Astrocyte (in vitro differentiated cells and primary cell): Measurements from ENCODE around the gene STX16. TPM values are rescaled to one million over a fixed set of nuclear protein-coding genes. Genes with fewer than 3 reads are reported as not detected.

Experiments used
- DNase-seq: peaks from one replicate; pipeline ENCODE4 v3.0.0-alpha.2; 2010; ENCODE audit warnings: low read depth
- FAIRE-seq: peaks from 2 replicates; lab custom pipeline; 2011; peaks lifted over from hg19 to GRCh38; lab: Jason Lieb, UNC
- H2AFZ ChIP-seq: 2 replicates; pipeline ENCODE4 v1.6.0; 2012; ENCODE audit warnings: low read depth, low read length, inconsistent platforms
- H3K27ac ChIP-seq: 2 replicates; pipeline ENCODE4 v1.5.1; 2011; ENCODE audit warnings: low read depth, low read length, inconsistent platforms
- H3K27me3 ChIP-seq: 2 replicates; pipeline ENCODE4 v1.6.0; 2011; ENCODE audit warnings: low read length, inconsistent platforms; ENCODE audit not compliant: insufficient read depth
- H3K36me3 ChIP-seq: 2 replicates; pipeline ENCODE4 v1.5.1; 2011; ENCODE audit warnings: low read length, inconsistent platforms; ENCODE audit not compliant: insufficient read depth
- H3K4me1 ChIP-seq: 2 replicates; pipeline ENCODE4 v1.5.1; 2011; ENCODE audit warnings: low read length, inconsistent platforms; ENCODE audit not compliant: insufficient read depth
- H3K4me2 ChIP-seq: 2 replicates; pipeline ENCODE4 v1.6.0; 2012; ENCODE audit warnings: low read length, inconsistent platforms
- H3K4me3 ChIP-seq: 2 replicates; pipeline ENCODE4 v1.5.1; 2011; ENCODE audit warnings: low read depth, mild to moderate bottlenecking, low read length, inconsistent platforms; ENCODE audit not compliant: insufficient read depth
- H3K79me2 ChIP-seq: 2 replicates; pipeline ENCODE4 v1.6.0; 2012; ENCODE audit warnings: mild to moderate bottlenecking, low read length, inconsistent platforms; ENCODE audit not compliant: insufficient read depth
- H3K9ac ChIP-seq: 2 replicates; pipeline ENCODE4 v1.6.0; 2012; ENCODE audit warnings: mild to moderate bottlenecking, low read length, inconsistent platforms
- H3K9me3 ChIP-seq: 2 replicates; pipeline ENCODE4 v1.5.1; 2012; ENCODE audit warnings: low read depth, mild to moderate bottlenecking, low read length, inconsistent platforms; ENCODE audit not compliant: insufficient read depth
- H4K20me1 ChIP-seq: 2 replicates; pipeline ENCODE4 v1.6.0; 2012; ENCODE audit warnings: low read length, inconsistent platforms; ENCODE audit not compliant: insufficient read depth
- H3K27ac Mint-ChIP-seq: one replicate; pipeline ENCODE4 v1.8.0; 2021; ENCODE audit warnings: mild to moderate bottlenecking, mixed read lengths; ENCODE audit not compliant: unreplicated experiment
- H3K27me3 Mint-ChIP-seq: one replicate; pipeline ENCODE4 v1.8.0; 2021; ENCODE audit warnings: low read depth, mixed read lengths; ENCODE audit not compliant: unreplicated experiment
- H3K36me3 Mint-ChIP-seq: one replicate; pipeline ENCODE4 v1.8.0; 2021; ENCODE audit warnings: low read depth, mixed read lengths; ENCODE audit not compliant: unreplicated experiment
- H3K4me1 Mint-ChIP-seq: one replicate; pipeline ENCODE4 v1.8.0; 2021; ENCODE audit warnings: low read depth, mixed read lengths; ENCODE audit not compliant: unreplicated experiment
- H3K4me3 Mint-ChIP-seq: one replicate; pipeline ENCODE4 v1.8.0; 2021; ENCODE audit warnings: mild to moderate bottlenecking, moderate library complexity, mixed read lengths; ENCODE audit not compliant: unreplicated experiment
- H3K9me3 Mint-ChIP-seq: one replicate; pipeline ENCODE4 v1.8.0; 2021; ENCODE audit warnings: mild to moderate bottlenecking, mixed read lengths; ENCODE audit not compliant: unreplicated experiment
- CTCF ChIP-seq: IDR thresholded peaks from 2 replicates; pipeline ENCODE4 v1.5.1; 2011; ENCODE audit warnings: low read depth, mild to moderate bottlenecking, inconsistent platforms, low read length, moderate library complexity; ENCODE audit not compliant: insufficient read depth
- EZH2 ChIP-seq: IDR thresholded peaks from 2 replicates; pipeline ENCODE4 v1.6.1; 2012; ENCODE audit warnings: mild to moderate bottlenecking, low read length, inconsistent platforms; ENCODE audit not compliant: insufficient read depth
- total RNA-seq: library from RNA; stranded (reverse); gene quantifications from 2 replicates; pipeline ENCODE4 v1.2.1, GENCODE V29; 2021

The STX16 gene
- total RNA-seq, 1 donor from 2014 or later: 59.3 TPM

- peaks cover 16% of the 10 kb centered on the region for H3K4me1 Mint-ChIP-seq
- Histone ChIP-seq H3K9ac (no peak overlapping the region), H4K20me1 (no peaks in the 10 kb centered on the region), H3K36me3 (no peaks in the 10 kb centered on the region), H3K4me3 (no peak overlapping the region), H3K79me2 (no peaks in the 10 kb centered on the region), H3K27ac (no peak overlapping the region), H3K4me1 (peaks cover 8% of the 10 kb centered on the region), H2AFZ (no peak overlapping the region), H3K9me3 (no peaks in the 10 kb centered on the region), H3K27me3 (no peaks in the 10 kb centered on the region), H3K4me2 (no peak overlapping the region)
- peaks cover 7% of the 10 kb centered on the region for H3K36me3 Mint-ChIP-seq
- DNase-seq (no peak), FAIRE-seq (no peak)
- H3K27ac Mint-ChIP-seq: no peak overlapping the region
- no peak overlapping the region for H3K4me3 Mint-ChIP-seq
- H3K27me3 Mint-ChIP-seq: no peaks in the 10 kb centered on the region
- TF ChIP-seq EZH2 (no peak), CTCF (no peak)
- no peaks in the 10 kb centered on the region for H3K9me3 Mint-ChIP-seq
Measured at GRCh38 chr20:58685988-58686387, 34.9 kb downstream of the STX16 start.

GRCh38 chr20:58688414-58688813 is 37.3 kb downstream of the STX16 start:
- TF ChIP-seq EZH2: no peak
- no peak for TF ChIP-seq CTCF

GRCh38 chr20:58688840-58689239 is 37.8 kb downstream of the STX16 start:
- H3K79me2 ChIP-seq: peaks cover 7% of the 10 kb centered on the region
- no peak overlapping the region for H3K4me3 ChIP-seq
- H3K4me1 ChIP-seq: peaks cover 8% of the 10 kb centered on the region
- no peaks in the 10 kb centered on the region for H3K36me3 ChIP-seq
- H3K36me3 Mint-ChIP-seq: peaks cover 7% of the 10 kb centered on the region
- H3K4me2 ChIP-seq: no peak overlapping the region
- DNase-seq: no peak
- H2AFZ ChIP-seq: no peak overlapping the region
- TF ChIP-seq CTCF (no peak), EZH2 (no peak)
- H3K27ac ChIP-seq: no peak overlapping the region
- H4K20me1 ChIP-seq: no peaks in the 10 kb centered on the region
- no peak for FAIRE-seq
- no peaks in the 10 kb centered on the region for H3K9me3 Mint-ChIP-seq
- no peaks in the 10 kb centered on the region for H3K27me3 ChIP-seq
- no peak overlapping the region for H3K4me3 Mint-ChIP-seq
- no peak overlapping the region for H3K9ac ChIP-seq
- no peak overlapping the region for H3K27ac Mint-ChIP-seq
- no peaks in the 10 kb centered on the region for H3K9me3 ChIP-seq
- peaks cover 7% of the 10 kb centered on the region for H3K4me1 Mint-ChIP-seq
- H3K27me3 Mint-ChIP-seq: no peaks in the 10 kb centered on the region

More at GRCh38 chr20:58688414-58688813, 37.3 kb downstream of the STX16 start:
- FAIRE-seq (no peak), DNase-seq (no peak)
- no peaks in the 10 kb centered on the region for H3K27me3 ChIP-seq
- no peak overlapping the region for H2AFZ ChIP-seq
- Mint-ChIP-seq H3K36me3 (peaks cover 7% of the 10 kb centered on the region), H3K9me3 (no peaks in the 10 kb centered on the region), H3K4me1 (peaks cover 7% of the 10 kb centered on the region), H3K27me3 (no peaks in the 10 kb centered on the region), H3K4me3 (peak overlapping the region; percentile 14), H3K27ac (no peak overlapping the region)
- no peak overlapping the region for H3K9ac ChIP-seq
- peaks cover 4% of the 10 kb centered on the region for H3K4me1 ChIP-seq
- no peaks in the 10 kb centered on the region for H4K20me1 ChIP-seq
- H3K36me3 ChIP-seq: no peaks in the 10 kb centered on the region
- no peaks in the 10 kb centered on the region for H3K9me3 ChIP-seq
- no peak overlapping the region for H3K27ac ChIP-seq
- no peak overlapping the region for H3K4me3 ChIP-seq
- H3K79me2 ChIP-seq: peaks cover 2% of the 10 kb centered on the region
- H3K4me2 ChIP-seq: no peak overlapping the region
